Measurements from ENCODE around the gene GPD2.

- TF ChIP-seq GATA2 (IDR thresholded peaks at IDR 0.05; ENCODE audit: low read depth, low read length) (no peak), GATA3 (IDR thresholded peaks at IDR 0.05; ENCODE audit: low read depth, low read length) (no peak)
Measured at GRCh38 chr2:156456616-156457015, 20.4 kb downstream of the GPD2 start.

All from SH-SY5Y (cell line).